KMS-11 (cell line): ENCODE measurements around the gene CRAMP1.

Experiments
- H2AFZ ChIP-seq: fragments of 200-600 bp; sonication (generic); 2 replicates; pipeline ENCODE4 v1.6.1; 2016; ENCODE audit warnings: antibody characterized with exemption, mixed run types, low read depth
- H3K27ac ChIP-seq: fragments of 200-600 bp; sonication (generic); 2 replicates; pipeline ENCODE4 v1.6.1; 2016; ENCODE audit warnings: mild to moderate bottlenecking, mixed run types
- H3K27me3 ChIP-seq: fragments of 200-600 bp; sonication (generic); 2 replicates; pipeline ENCODE4 v1.6.1; 2017; ENCODE audit warnings: mild to moderate bottlenecking, low read depth, mixed run types, moderate library complexity; ENCODE audit not compliant: insufficient read depth
- H3K36me3 ChIP-seq: fragments of 200-600 bp; sonication (generic); 2 replicates; pipeline ENCODE4 v1.6.1; 2017; ENCODE audit warnings: mild to moderate bottlenecking, mixed run types; ENCODE audit not compliant: insufficient read depth
- H3K4me1 ChIP-seq: fragments of 200-600 bp; sonication (generic); 2 replicates; pipeline ENCODE4 v1.6.1; 2016; ENCODE audit warnings: mild to moderate bottlenecking, low read depth, mixed run types; ENCODE audit not compliant: poor library complexity, severe bottlenecking
- H3K4me2 ChIP-seq: fragments of 200-600 bp; sonication (generic); 2 replicates; pipeline ENCODE4 v1.7.0; 2016; ENCODE audit warnings: mild to moderate bottlenecking, mixed run types
- H3K4me3 ChIP-seq: fragments of 200-600 bp; sonication (generic); IDR thresholded peaks from 2 replicates; pipeline ENCODE4 v1.6.1; 2017; ENCODE audit warnings: low read depth, low read length, mixed read lengths; ENCODE audit not compliant: insufficient read depth
- H3K79me2 ChIP-seq: fragments of 200-600 bp; sonication (generic); 2 replicates; pipeline ENCODE4 v1.6.1; 2016; ENCODE audit warnings: low read depth, mixed run types; ENCODE audit not compliant: insufficient read depth
- H3K9ac ChIP-seq: fragments of 200-600 bp; sonication (generic); 2 replicates; pipeline ENCODE4 v1.6.1; 2016; ENCODE audit warnings: mild to moderate bottlenecking, mixed run types
- H4K20me1 ChIP-seq: fragments of 200-600 bp; sonication (generic); 2 replicates; pipeline ENCODE4 v1.6.1; 2016; ENCODE audit warnings: mild to moderate bottlenecking, mixed run types; ENCODE audit not compliant: insufficient read depth
- CTCF ChIP-seq: fragments of 200-600 bp; sonication (generic); conservative IDR thresholded peaks from 2 replicates; pipeline ENCODE4 v1.6.1; 2017; ENCODE audit warnings: low read depth, mild to moderate bottlenecking, antibody characterized with exemption, low read length, moderate library complexity, mixed read lengths

Gene CRAMP1

GRCh38 chr16:1581804-1582203, 30.4 kb upstream of the CRAMP1 start:
- Histone ChIP-seq H3K4me2 (no peak overlapping the region), H3K79me2 (no peaks in the 10 kb centered on the region), H3K36me3 (no peaks in the 10 kb centered on the region), H3K27ac (no peak overlapping the region), H3K9ac (no peak overlapping the region), H3K4me3 (no peak overlapping the region), H3K4me1 (no peaks in the 10 kb centered on the region), H4K20me1 (no peaks in the 10 kb centered on the region), H2AFZ (no peak overlapping the region), H3K27me3 (no peaks in the 10 kb centered on the region)
- TF ChIP-seq CTCF: no peak

GRCh38 chr16:1583180-1583579, 29.0 kb upstream of the CRAMP1 start:
- TF ChIP-seq CTCF: no peak
- Histone ChIP-seq H2AFZ (no peak overlapping the region), H4K20me1 (no peaks in the 10 kb centered on the region), H3K4me2 (no peak overlapping the region), H3K36me3 (no peaks in the 10 kb centered on the region), H3K9ac (no peak overlapping the region), H3K27ac (no peak overlapping the region), H3K27me3 (no peaks in the 10 kb centered on the region), H3K4me3 (no peak overlapping the region), H3K4me1 (no peaks in the 10 kb centered on the region), H3K79me2 (no peaks in the 10 kb centered on the region)

GRCh38 chr16:1584926-1585484, 27.2 kb upstream of the CRAMP1 start:
- no peak for TF ChIP-seq CTCF
- Histone ChIP-seq H3K27ac (no peak overlapping the region), H3K36me3 (no peaks in the 10 kb centered on the region), H3K4me1 (no peaks in the 10 kb centered on the region), H3K27me3 (no peaks in the 10 kb centered on the region), H3K4me2 (no peak overlapping the region), H3K4me3 (no peak overlapping the region), H4K20me1 (no peaks in the 10 kb centered on the region), H2AFZ (no peak overlapping the region), H3K9ac (no peak overlapping the region), H3K79me2 (no peaks in the 10 kb centered on the region)

DNA sequence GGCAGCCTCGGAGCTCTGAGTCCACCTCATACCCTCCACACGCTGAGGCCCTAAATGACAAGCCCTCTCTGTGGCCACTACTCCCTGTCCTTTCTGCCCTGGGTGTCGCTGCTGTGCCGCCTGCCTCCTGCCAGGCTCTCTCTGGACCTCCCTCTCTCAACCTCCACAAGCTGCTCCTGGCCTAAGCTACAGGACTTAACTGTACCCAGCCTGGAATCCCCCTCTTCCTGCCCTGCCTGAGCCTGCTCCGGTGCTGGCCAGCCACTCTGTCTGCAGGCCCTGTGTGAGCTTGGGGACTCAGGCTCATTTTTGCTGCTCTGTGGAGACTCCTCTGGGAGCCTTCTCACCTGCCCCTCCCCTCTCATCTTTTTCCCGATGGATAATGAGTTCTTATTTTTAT, 21.8 kb upstream of the CRAMP1 start:
- H3K4me2 ChIP-seq: no peak overlapping the region
- no peaks in the 10 kb centered on the region for H3K36me3 ChIP-seq
- H3K9ac ChIP-seq: no peak overlapping the region
- no peaks in the 10 kb centered on the region for H3K4me1 ChIP-seq
- H3K27me3 ChIP-seq: no peaks in the 10 kb centered on the region
- H2AFZ ChIP-seq: no peak overlapping the region
- no peak overlapping the region for H3K4me3 ChIP-seq
- no peaks in the 10 kb centered on the region for H3K79me2 ChIP-seq
- no peak for TF ChIP-seq CTCF
- no peak overlapping the region for H3K27ac ChIP-seq
- no peaks in the 10 kb centered on the region for H4K20me1 ChIP-seq
